ENCODE results near the gene TTC13. TPM values are rescaled to one million over a fixed set of nuclear protein-coding genes. Genes with fewer than 3 reads are reported as not detected.

The TTC13 gene
- total RNA-seq, 6 donors from 2014 or later: 18.6 to 41.9 (median 33.3) TPM

DNA sequence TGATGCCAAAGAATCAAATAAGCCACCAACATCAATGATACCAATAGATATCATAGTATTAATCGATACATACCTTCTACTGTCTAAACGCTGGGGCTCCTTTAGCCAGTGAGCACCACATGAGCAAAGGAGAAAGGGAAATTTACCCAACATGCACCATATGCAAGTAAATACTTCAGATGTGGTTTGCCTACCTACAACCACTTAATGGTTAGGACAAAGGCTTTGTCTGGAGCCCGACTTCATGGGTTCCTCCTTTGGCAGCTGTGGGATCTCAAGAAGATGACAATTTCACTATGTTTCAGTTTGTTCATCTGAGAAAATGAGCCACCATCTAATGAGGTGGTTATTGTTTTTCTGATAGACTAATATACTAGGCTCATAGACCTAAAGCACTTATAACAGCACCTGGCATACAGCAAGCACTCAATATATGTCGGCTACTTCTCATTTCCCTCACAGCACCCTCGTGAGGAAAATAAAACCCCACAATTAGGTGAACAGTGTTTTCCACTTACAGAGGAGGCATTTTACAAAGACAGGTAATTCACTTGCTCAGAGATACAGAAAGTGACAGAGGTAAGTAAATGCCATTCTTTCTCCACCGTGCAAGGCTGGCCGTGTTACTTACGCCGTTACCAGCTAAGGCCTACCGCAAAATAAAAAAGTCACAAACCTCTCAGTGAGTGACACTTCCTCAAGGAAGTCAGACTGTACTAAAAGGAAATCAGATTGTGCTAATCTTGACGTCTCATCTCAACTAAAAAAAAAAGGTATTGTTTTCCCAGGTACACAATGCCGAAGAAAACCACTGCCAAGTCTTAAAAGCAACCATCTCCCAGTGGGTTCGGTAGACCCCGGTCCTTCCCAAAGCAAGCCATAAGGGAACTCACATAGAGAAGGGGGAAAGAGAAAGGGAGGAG is 1.6 kb downstream of the TTC13 start:
- TF ChIP-seq CTCF (IDR thresholded peaks at IDR 0.05) (no peak), POLR2AphosphoS5 (IDR thresholded peaks at IDR 0.05) (no peak), POLR2A (IDR thresholded peaks at IDR 0.05) (no peak), EP300 (IDR thresholded peaks at IDR 0.05) (no peak)
- H3K9me3 ChIP-seq: no peaks in the 10 kb centered on the region
- peaks cover 19 to 32% (median 26%) of the 10 kb centered on the region in 4 donors for H3K4me1 ChIP-seq
- H3K27me3 ChIP-seq: no peaks in the 10 kb centered on the region
- no peak for ATAC-seq (ENCODE audit: low FRiP score in 2 of 2)
- H3K36me3 ChIP-seq: peaks cover 0 to 5% (median 2%) of the 10 kb centered on the region in 4 donors
- H3K4me3 ChIP-seq: peak overlapping the region in 3 of 4 donors; percentile 90 to 98 (median 93)
- peak overlapping the region; percentile 71 to 89 (median 76) for H3K27ac ChIP-seq
- WGBS, 2 donors: 39 to 47% methylated on average over 14 of the region's 14 CpGs
- DNase-seq: no peak

- H3K4me1 ChIP-seq: peaks cover 19 to 35% (median 26%) of the 10 kb centered on the region in 4 donors
- no peak overlapping the region for H3K4me3 ChIP-seq
- peaks cover 0 to 5% (median 2%) of the 10 kb centered on the region in 4 donors for H3K36me3 ChIP-seq
- H3K27ac ChIP-seq: no peak overlapping the region
- no peak for TF ChIP-seq EP300 (IDR thresholded peaks at IDR 0.05)
- no peak for TF ChIP-seq CTCF (IDR thresholded peaks at IDR 0.05)
- TF ChIP-seq POLR2A (IDR thresholded peaks at IDR 0.05): no peak
- TF ChIP-seq POLR2AphosphoS5 (IDR thresholded peaks at IDR 0.05): no peak
- H3K27me3 ChIP-seq: no peaks in the 10 kb centered on the region
- no peak for DNase-seq
- ATAC-seq (ENCODE audit: low FRiP score in 2 of 2): no peak
- WGBS, 2 donors: 87 to 90% methylated on average over 4 of the region's 4 CpGs
- H3K9me3 ChIP-seq: no peaks in the 10 kb centered on the region
Observed at GRCh38 chr1:230976360-230976759, 2.3 kb downstream of the TTC13 start.

DNA sequence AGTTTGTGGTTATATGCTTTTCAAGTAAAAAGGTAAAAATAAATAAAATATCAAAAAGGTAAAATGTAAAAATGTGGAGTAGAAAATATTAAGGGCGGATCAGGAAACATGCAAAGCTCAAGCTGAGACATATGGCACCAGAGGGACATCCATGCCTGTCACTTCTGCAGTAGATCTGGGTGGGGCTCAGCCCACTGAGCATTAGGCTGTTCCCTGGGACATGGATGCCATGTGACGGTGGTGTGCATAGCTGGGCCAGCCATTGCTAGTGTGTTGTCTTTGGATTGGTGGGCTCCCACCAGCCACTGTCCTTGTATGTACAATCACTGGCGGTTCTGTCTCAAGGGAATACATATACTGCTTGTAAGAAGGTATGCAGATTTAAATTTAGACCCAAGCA is 3.0 kb downstream of the TTC13 start:
- no peak overlapping the region for H3K27ac ChIP-seq
- no peaks in the 10 kb centered on the region for H3K27me3 ChIP-seq
- ATAC-seq (ENCODE audit: low FRiP score in 2 of 2) (no peak), DNase-seq (no peak)
- peaks cover 19 to 35% (median 26%) of the 10 kb centered on the region in 4 donors for H3K4me1 ChIP-seq
- no peaks in the 10 kb centered on the region for H3K9me3 ChIP-seq
- TF ChIP-seq EP300 (IDR thresholded peaks at IDR 0.05) (no peak), POLR2A (IDR thresholded peaks at IDR 0.05) (no peak), POLR2AphosphoS5 (IDR thresholded peaks at IDR 0.05) (no peak), CTCF (IDR thresholded peaks at IDR 0.05) (no peak)
- WGBS, 2 donors: 67 to 96% methylated on average over 3 of the region's 3 CpGs
- H3K4me3 ChIP-seq: no peak overlapping the region
- H3K36me3 ChIP-seq: peaks cover 0 to 5% (median 2%) of the 10 kb centered on the region in 4 donors

DNA sequence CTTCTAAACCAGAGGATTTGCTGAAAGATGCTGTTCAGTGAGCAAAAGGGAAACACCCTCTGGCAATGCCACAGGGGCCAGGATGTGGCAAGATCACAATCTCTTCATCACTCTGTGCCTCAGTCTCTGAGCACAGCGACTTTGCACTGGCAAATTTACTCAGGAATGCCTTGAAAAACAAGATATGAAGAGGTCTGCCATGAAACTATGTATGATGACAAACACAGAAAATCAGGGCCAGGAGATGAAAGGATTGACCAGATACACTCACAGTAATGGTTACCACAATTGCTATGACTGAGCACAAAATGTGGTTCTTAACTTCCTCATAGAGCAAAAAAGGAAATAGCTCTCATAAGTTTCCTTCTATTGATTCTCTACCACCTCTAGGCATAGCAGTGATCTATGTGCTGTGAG is 5.8 kb downstream of the TTC13 start:
- peaks cover 12 to 23% (median 17%) of the 10 kb centered on the region in 4 donors for H3K4me1 ChIP-seq
- 43 to 47% methylated on average over 1 of the region's 1 CpG for WGBS, 2 donors
- TF ChIP-seq POLR2AphosphoS5 (IDR thresholded peaks at IDR 0.05) (no peak), POLR2A (IDR thresholded peaks at IDR 0.05) (no peak), CTCF (IDR thresholded peaks at IDR 0.05) (no peak), EP300 (IDR thresholded peaks at IDR 0.05) (no peak)
- no peaks in the 10 kb centered on the region for H3K27me3 ChIP-seq
- H3K36me3 ChIP-seq: peaks cover 0 to 5% (median 2%) of the 10 kb centered on the region in 4 donors
- peak overlapping the region in 3 of 4 donors; percentile 28 to 52 (median 41) for H3K27ac ChIP-seq
- no peaks in the 10 kb centered on the region for H3K9me3 ChIP-seq
- ATAC-seq (ENCODE audit: low FRiP score in 2 of 2) (peak; percentile 50 to 81), DNase-seq (peak in 1 of 2 donors; percentile 35)
- no peak overlapping the region for H3K4me3 ChIP-seq
